Renal pelvis (tissue), 4 donors: ENCODE results near the gene SSBP2. TPM values are rescaled to one million over a fixed set of nuclear protein-coding genes. Genes with fewer than 3 reads are reported as not detected.
"Not testable (repeated sequence)": the region's sequence is repeated elsewhere in the genome, so short reads cannot be mapped to it uniquely, and the experiment has no call there.

ENCODE experiments used
- DNase-seq: peaks from one replicate; pipeline ENCODE4 v3.0.0-alpha.2; 2013
- polyA plus RNA-seq, 3 donors: library from polyadenylated mRNA; unstranded; fragments of 120-200 nt; gene quantifications; one replicate each; pipeline ENCODE4 v1.2.1, GENCODE V29; 2013; ENCODE audit not compliant: insufficient read length in 3 of 3

The SSBP2 gene
- polyA plus RNA-seq, 3 donors = 80.7 to 85.0 (median 82.9) TPM

DNA sequence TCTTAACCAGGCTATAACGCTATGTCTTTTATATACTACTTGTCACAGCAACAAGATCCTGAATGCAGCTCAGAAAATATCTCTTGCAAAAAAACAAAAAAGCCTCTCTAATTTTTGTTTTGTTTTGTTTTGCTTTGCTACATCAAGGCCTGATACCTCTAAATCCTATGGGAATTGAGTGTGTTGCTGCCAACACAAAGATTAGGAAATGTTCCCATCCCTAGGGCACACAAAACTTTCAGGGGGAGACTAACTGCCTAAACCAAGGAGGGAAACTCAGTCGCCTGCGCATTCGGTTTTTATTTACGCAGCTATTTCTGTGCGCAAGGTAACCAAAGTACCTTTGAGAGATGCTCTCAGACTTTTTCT lies 1.7 kb downstream of the SSBP2 start:
- DNase-seq = peak; percentile 19

DNA sequence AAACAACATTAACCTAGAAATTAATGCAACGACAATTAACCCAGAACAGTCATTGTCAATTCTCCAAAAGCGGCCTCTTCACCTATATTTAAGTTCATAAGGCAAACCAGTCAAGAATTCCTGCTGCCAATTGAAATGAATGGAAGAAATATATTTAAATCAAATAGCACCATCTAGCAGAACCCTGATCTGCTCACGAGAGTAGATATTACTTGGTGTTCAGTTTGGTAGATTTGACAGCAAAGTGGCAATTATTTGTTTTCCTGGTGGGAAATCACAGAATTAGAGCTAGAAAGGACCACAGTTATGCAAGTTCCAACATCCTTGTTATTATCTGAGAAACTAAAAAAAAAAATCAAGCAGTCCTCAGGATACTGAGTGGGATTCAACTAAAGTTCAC lies 2.3 kb downstream of the SSBP2 start:
- no peak for DNase-seq

DNA sequence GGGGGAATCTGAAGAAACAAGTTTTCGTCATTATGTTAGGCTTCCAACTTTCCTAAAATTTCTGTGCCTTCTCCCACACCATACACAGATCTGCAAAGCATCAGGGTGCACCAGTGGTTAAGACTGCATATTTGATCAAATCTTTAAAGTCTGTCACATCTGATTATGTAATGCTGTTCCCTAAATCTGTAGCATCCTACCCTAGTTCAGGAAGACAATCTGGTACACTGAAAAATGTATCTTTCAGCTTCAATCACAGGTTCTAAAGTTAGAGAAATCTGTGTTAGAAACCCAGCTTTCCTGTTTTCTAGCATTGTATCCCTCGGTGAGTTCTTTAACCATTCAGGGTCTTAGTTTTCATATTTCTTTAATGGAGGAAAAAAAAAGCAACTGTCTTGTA lies 3.9 kb downstream of the SSBP2 start:
- no peak for DNase-seq

DNA sequence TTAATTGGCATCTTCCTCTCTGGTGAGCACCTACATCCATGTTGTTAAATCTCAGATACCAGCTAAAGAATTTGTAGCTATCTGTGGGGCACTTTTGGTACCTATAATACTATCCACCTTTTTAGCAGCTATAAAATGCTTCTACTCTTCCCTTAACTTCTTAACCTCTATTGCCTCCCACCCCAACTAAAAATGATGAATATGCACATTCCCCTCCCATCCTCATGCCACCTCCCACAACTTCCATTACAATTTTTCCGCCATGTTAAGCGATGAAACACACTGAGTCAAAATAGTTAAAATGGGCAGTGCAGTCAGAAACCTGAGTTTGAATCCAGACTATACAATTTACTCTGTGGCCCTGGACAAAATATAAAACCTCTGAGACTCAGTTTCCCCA lies 10.1 kb downstream of the SSBP2 start:
- DNase-seq = no peak

GRCh38 chr5:81739291-81739690 lies 11.6 kb downstream of the SSBP2 start:
- no peak for DNase-seq

DNA sequence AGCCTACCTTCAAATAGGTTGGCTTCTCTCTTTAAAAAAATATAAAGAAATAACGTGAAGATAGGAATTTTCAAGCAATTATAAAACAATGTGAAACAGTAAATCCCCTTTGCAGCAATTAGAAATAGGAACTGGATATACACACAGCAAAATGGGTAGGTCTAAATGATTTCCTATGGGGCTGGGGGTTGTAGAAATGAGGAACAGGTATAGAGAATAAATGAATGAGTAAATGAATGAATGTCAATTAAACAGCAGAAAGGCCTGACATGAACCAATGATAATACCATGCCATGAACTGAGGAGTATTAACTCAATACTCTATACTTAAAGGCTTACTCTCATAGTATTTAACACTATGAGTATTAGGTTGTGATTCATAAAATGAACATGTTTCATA lies 21.6 kb downstream of the SSBP2 start:
- DNase-seq = no peak

GRCh38 chr5:81728301-81728700 lies 22.6 kb downstream of the SSBP2 start:
- no peak for DNase-seq

- DNase-seq = no peak
Measured at GRCh38 chr5:81726297-81726696, 24.6 kb downstream of the SSBP2 start.

- DNase-seq = no peak
Measured at GRCh38 chr5:81724571-81724970, 26.3 kb downstream of the SSBP2 start.

DNA sequence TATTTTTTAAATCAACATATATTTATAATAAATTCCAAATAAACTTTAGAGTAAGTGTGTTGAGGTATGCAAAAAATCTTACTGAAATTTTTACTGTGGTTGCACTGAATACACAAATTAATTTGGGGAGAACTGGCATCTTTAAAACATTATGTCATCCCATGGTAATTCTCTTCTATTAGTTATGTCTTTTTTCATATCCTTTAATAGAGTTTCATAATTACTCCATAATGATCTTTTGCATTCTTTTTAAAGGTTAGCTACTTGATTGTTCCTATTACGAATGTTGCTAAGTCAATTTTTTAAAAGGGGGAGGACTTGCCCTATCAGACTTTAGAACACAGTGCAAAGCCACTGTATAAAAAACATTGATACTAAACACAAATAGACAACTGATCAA lies 26.8 kb downstream of the SSBP2 start:
- no peak for DNase-seq

GRCh38 chr5:81721049-81721448 lies 29.8 kb downstream of the SSBP2 start:
- no peak for DNase-seq

GRCh38 chr5:81719743-81720345 lies 31.1 kb downstream of the SSBP2 start:
- DNase-seq = no peak

- DNase-seq = no peak
Measured at GRCh38 chr5:81718300-81718699, 32.6 kb downstream of the SSBP2 start.

DNA sequence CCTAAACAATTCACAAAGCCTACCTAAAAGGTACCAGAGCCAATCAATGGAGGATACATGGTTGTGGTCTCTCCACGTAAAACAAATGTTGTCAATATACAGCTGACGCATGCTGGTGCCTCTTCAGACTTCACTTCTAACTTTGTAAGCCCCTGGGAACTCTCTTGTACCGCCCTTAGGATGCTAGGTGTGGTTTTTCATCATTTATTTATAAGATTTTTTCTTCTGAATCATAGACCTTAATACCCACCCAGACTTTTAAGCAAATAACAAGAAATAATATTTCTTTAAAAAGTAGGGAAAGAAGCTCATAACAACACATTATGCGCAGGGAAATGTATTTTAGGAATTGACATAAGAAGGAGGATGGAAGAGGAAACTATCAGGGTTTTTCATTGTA lies 33.0 kb downstream of the SSBP2 start:
- DNase-seq = no peak

- no peak for DNase-seq
Measured at GRCh38 chr5:81717226-81717625, 33.7 kb downstream of the SSBP2 start.

- not testable (repeated sequence) for DNase-seq
Measured at GRCh38 chr5:81714076-81714475, 36.8 kb downstream of the SSBP2 start.

DNA sequence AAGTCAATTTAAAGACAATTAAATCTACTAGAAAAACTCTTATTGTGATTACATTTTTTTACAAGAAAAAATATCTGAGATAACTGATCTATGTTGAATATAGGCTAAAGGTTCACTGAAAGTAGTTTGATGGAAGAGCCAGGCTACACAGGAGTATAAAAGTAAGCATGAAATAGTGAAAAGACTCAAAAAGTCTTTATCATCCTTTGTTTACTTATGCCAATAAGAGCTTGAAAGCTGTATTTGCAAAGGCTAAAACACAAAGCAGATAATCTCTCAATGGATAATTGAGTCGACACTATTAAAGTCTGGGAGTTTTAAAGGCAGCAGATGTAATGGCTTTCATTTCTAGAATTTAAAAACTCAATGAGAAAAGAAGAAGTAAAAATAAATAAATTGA lies 42.0 kb downstream of the SSBP2 start:
- no peak for DNase-seq

- DNase-seq = no peak
Measured at GRCh38 chr5:81703840-81704239, 47.1 kb downstream of the SSBP2 start.

GRCh38 chr5:81700166-81700565 lies 50.7 kb downstream of the SSBP2 start:
- no peak for DNase-seq

DNA sequence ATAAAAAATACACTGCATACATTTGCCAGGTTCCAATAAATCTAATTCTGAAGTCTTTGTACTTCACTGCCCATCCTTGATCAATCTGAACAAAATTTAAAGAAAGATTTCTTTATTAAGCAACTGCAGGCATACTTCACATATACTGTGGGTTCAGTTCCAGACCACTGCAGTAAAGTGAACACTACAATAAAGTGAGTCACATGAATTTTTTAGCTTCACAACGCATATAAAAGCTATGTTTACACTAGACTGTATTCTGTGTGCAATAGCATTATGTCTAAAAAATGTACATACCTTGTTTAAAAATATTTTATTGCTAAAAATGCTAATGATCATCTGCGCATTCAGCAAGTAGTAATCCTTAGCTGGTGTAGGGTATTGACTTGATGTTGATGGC lies 52.1 kb downstream of the SSBP2 start:
- DNase-seq = no peak

DNA sequence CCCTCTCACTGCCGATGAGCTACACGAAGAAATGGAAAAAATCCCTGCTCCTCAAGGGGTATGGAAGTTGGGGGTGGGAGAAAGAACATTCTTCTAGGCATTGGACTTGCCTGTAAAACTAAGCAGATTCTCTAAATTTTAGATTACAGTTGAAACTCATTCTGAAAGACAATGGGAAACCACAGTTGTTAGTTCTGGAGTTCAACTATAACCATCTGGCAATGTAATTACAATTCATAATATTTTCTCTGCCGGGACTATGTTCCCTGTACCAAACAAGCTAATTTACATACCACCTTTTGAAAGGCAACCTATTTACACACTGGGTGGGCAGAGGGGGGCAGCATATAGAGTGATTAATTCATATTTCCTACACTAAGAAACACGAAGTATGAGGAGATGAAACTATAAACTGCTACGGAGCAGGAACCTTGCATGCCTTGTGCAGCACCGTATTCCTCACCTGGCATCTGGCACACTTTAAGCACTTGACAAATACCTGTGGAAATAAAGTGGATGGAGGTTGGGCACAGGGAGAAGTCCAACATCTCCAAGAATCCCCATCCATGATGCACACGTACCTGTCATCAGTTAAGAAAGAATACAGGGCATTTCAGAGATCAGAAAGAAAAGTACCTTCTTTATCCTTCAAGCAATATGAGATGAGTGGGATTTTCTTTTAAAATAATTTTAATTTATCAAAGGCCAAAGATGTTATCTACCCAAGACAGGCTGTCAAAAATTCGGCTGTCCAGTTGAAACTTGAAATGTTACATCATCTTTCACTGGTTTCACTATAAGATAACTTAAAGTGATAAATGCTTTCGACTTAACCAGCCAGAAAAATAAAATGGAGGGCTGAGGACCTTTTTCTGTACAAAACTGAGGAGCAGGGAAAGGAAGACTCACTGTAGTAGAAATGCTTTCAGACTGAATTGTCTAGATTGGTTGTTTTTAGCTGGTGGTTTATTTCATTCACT lies 54.2 kb downstream of the SSBP2 start:
- DNase-seq = no peak

- peak; percentile 7 for DNase-seq
Measured at GRCh38 chr5:81694726-81695125, 56.2 kb downstream of the SSBP2 start.

GRCh38 chr5:81688215-81688614 lies 62.7 kb downstream of the SSBP2 start:
- no peak for DNase-seq

DNA sequence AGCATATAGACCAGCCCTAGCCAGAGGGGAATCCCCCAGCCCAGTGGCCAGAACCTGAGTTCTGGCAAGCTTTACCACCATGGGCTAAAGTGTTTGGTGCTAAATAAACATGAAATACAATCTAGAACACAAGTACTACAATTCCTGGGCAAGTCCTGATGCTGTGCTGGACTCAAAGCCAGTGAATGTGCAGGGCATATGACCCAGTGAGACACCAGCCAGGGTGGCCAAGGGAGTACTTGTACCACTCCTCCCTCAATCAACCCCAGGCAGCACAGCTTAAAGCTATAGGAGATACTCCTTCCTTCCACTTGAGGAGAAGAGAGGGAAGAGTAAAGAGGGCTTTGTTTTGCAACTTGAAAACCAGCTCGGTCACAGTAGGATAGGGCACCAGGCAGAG lies 63.6 kb downstream of the SSBP2 start:
- DNase-seq = no peak
